GM19099 (cell line): Measurements from ENCODE around the gene CD68.

Experiments used
- POLR2A ChIP-seq: IDR thresholded peaks from 3 replicates; pipeline ENCODE4 v1.6.1; 2011; ENCODE audit warnings: low read depth; ENCODE audit not compliant: insufficient read length; ENCODE audit errors: extremely low read depth

The CD68 gene

GRCh38 chr17:7570351-7570750 is 9.1 kb upstream of the CD68 start:
- TF ChIP-seq POLR2A = no peak

GRCh38 chr17:7572338-7572587 is 7.2 kb upstream of the CD68 start:
- TF ChIP-seq POLR2A = no peak

DNA sequence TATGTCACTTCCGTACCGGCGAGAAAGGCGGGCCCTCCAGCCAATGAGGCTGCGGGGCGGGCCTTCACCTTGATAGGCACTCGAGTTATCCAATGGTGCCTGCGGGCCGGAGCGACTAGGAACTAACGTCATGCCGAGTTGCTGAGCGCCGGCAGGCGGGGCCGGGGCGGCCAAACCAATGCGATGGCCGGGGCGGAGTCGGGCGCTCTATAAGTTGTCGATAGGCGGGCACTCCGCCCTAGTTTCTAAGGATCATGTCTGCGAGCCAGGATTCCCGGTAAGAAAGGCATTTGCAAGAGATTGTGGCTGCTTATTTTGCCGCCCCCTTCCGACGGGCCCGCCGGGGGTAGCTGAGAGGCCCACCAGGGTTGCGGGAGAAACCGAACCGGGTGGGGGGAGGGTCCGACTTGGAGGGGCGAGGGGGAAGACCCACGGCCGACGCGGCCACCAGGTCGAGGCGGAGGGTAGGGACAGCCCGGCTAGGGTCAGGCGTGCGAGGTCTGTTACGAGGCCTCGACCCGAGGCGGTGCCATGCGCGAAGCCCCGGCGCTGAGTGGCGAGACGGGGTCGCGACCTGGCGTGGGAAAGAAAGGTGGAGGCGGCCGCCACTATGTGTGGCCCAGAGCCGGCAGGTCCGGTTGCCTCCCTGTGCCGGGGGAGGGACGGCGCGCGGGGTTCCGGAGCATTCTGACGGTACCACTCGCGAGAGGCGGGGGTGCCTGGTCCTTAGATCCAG is 6.7 kb upstream of the CD68 start:
- peak; percentile 99 for TF ChIP-seq POLR2A

DNA sequence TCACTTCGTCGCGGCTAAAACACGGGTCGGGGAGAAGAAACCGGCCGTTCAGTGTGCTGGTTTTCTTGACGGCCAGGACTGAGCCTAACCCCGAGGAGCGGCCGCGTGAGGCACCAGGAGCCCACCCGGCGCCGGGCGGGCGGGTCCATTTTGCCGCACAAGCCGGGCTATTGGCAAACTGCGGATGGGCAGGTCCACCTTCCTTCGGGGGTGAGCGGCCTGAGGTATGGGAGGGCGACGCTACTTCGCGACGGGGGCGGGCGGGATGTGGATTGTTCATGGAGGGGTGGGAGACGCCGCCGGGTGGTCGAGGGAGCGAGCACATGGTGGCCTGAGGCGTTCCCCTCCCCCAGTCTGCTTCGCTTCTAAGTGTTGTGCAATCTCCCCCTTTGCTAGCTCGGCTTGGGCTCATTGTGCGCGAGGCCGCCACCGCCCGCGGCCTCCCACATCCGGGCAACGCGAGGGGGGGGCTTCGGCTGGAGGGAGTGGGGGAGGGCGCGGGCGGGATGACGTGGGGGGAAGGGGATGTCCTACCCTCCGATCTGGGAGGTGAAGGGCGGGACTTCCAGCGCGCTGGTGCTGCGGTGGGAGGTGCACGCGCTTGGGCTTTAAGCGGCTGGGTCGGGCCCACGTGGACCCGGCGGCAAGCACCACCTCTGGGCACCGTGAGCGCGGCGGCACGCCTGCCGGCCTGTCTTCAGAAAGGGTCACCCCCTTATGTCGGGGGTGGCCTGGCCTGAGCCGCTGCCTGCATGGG is 5.9 kb upstream of the CD68 start:
- TF ChIP-seq POLR2A = peak; percentile 63

- TF ChIP-seq POLR2A = no peak
These were observed 5.1 kb upstream of the CD68 start for GRCh38 chr17:7574176-7574953.

- no peak for TF ChIP-seq POLR2A
These were observed 4.0 kb upstream of the CD68 start for GRCh38 chr17:7575481-7575883.

GRCh38 chr17:7575959-7576358 is 3.5 kb upstream of the CD68 start:
- no peak for TF ChIP-seq POLR2A

- peak; percentile 18 for TF ChIP-seq POLR2A
These were observed 3.0 kb upstream of the CD68 start for GRCh38 chr17:7576432-7576937.

- no peak for TF ChIP-seq POLR2A
These were observed 1.9 kb upstream of the CD68 start for GRCh38 chr17:7577327-7578199.

GRCh38 chr17:7579834-7580603 is 581 bp downstream of the CD68 start:
- no peak for TF ChIP-seq POLR2A

DNA sequence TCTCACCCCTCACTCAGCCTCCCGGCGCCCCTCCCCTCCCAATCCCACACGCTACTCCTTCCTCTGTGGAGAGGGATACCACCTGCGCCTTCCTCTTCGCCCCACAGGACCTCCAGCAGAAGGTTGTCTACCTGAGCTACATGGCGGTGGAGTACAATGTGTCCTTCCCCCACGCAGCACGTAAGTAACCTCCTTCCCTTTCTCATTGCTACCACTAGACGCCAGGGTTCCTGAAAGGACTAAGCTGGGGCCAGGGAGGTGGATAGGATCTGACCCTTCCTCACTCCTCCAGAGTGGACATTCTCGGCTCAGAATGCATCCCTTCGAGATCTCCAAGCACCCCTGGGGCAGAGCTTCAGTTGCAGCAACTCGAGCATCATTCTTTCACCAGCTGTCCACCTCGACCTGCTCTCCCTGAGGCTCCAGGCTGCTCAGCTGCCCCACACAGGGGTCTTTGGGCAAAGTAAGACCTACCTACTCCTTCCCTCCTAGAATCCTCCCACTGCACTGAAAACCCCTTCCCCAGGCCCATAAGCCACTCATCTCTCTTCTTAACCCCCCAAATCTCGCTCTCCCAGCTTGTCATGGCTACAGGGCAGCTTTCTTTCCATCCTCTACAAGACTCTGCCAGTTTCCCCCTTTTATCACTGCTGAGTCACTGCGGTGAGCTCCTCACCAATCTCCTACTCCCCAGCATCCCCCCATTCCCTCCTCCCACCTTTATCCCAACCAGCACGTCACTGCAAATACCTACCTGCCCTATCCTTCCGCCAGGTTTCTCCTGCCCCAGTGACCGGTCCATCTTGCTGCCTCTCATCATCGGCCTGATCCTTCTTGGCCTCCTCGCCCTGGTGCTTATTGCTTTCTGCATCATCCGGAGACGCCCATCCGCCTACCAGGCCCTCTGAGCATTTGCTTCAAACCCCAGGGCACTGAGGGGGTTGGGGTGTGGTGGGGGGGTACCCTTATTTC is 1.5 kb downstream of the CD68 start:
- no peak for TF ChIP-seq POLR2A

DNA sequence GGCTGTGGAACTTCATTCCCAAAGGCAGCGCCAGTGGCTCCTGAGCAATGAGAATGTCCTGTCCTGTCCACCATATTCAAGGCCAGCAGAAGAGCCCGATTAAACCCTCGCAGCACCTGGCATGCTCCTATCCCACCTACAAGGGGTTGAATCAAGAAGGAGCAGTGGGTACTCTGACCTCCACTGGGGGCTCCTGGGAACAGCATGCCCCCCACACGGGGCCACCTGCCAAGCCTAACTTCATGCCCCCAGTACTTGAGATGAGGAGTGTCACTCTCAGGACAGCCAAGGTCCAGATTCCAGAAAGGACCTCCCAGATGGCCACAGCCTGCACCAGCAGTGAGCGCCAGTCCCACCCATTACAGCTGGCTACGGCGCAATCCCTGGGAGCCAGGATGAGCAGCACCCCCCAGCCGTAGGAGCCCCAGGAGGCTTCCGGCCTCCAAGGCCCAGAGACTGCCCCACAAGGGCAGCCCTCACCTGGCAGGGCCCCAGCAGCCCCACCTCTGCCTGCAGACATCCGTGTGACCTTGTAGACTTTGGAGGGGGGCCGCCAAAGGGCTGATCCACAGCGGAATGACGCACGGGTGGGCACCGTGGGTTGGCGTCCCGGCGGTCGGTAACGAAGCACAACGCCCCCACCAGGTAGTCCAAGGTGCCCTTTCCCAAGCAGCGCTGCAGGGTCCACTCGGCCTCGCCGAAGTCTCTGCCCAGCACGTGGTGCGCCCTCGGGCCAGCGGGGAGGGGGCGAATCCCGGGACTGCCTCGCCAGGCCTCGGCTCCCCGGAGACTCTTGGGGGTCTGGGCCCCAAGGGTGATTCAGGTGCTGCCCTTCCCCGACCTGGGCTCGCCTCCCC is 3.2 kb downstream of the CD68 start:
- TF ChIP-seq POLR2A = no peak
